ELF-1 (cell line): ENCODE data around the gene MAML3.
A peak's percentile ranks its signal among the peaks of the same experiment; 100 is the strongest.

Source experiments
- DNase-seq: peaks from one replicate; pipeline ENCODE4 v3.0.0-alpha.2; 2016; ENCODE audit warnings: low read depth, low spot score

Gene MAML3

DNA sequence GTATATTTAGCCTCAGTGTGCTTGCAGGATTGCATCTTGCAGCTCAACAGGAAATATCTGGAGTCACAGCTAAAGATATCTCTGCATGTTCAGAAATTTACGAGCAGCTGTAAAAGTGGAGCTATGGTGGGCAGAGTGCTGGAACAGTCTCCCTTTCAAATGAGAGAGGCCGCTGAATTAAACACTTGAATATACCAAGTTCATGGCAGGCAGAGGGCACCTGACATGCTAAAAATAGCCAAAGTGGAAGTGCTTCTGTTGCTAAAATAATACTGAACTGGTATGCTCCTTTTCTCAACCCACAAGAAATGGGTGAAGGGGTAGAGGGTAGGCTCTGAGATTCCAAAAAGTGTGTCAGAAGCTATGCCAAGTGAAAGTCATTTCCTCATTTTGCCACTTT is 390.3 kb downstream of the MAML3 start:
- no peak for DNase-seq

DNA sequence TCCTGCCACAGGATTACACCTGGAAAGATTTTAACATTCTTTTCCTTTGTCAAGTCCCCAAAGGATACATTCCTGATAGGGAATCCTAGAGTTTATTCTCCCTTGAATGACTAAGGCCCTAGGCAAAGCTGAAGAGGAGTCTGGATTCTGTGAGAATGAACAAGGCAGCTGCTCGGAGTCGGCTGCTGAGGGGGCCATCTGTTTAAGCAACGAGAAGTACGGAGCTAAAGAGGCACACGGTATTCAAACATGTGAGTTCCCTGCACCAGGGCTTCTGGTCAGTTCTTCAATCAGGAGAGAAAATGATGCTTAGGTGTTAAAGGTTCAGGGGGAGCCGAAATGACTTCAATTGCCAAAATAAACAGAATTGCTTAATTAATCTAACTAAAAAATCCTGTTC is 390.8 kb downstream of the MAML3 start:
- DNase-seq, result peak; percentile 55

DNA sequence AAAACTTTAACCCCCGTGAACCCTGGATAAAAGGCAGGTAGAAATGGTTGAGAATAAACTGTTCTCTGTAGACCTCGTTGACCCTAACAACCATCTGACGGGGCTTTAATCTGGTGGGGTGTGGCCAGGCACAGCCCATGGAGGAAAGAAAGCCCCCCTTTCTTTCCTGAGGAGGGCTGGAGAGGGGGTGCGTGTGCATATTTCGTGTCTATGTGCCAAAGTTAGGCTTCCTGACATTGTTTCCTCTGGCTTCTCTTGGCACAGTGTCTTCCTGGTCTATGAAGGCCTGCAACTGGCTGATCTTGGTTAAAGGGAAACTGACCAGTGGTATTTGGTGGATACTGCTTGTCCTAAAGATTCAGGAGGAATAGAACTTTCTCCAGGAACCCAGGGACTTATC is 391.3 kb downstream of the MAML3 start:
- DNase-seq, result no peak

DNA sequence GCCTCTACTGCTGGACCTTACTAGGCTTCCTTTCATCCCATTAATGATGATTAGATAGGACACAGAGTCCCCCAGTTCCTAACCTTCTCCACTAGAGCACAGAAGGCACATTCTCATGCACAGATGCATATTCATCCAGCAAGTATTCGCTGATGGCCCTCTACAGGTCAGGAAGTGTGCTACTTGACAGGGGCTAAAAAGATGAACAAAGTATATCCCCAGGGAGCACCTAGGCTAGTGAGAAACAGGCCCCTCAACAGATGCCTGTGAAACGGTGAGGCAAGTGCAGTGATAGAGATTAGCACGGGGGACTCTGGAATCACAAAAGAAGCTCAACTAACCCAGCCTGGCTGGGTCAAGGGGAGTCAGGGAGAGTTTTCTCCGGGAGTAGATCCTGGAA is 392.5 kb downstream of the MAML3 start:
- DNase-seq, result peak; percentile 53

DNA sequence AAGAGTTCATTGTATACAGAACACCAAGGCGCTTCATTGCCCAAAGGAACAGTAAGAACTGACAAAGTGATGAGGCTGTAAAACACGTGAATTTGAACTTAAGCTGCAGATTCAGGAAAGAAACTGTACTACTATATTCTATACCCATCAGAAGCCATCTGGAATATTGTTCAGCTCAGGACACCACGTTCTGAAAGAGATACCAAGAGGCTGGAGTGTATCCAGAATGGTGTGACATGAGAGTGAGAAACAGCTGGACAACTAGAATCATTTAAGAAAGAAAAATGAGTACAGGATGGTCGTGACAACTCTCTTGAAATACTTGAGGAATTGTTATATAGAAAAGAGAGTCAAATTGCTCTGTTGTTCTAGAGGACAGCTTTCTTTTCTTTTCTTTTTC is 393.4 kb downstream of the MAML3 start:
- DNase-seq, result no peak

DNA sequence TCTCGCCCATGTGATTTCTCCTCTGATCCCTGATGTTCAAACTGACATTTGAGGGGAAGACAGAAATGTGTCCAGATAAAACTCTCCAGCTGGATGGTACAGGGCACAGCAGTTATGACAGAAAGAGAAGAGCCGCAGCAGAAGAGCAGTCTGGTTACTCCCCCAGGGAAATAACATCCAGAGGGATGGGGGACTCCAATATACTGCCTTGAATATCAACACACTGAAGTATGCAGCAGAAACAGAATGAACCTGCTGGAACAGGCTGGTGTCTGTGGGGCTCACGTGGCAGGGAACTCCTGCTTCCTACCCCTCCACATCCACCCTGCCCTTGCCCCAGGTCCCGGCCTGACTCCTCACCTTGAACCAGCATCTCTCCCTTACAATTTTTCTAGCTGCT is 394.9 kb downstream of the MAML3 start:
- DNase-seq, result no peak

DNA sequence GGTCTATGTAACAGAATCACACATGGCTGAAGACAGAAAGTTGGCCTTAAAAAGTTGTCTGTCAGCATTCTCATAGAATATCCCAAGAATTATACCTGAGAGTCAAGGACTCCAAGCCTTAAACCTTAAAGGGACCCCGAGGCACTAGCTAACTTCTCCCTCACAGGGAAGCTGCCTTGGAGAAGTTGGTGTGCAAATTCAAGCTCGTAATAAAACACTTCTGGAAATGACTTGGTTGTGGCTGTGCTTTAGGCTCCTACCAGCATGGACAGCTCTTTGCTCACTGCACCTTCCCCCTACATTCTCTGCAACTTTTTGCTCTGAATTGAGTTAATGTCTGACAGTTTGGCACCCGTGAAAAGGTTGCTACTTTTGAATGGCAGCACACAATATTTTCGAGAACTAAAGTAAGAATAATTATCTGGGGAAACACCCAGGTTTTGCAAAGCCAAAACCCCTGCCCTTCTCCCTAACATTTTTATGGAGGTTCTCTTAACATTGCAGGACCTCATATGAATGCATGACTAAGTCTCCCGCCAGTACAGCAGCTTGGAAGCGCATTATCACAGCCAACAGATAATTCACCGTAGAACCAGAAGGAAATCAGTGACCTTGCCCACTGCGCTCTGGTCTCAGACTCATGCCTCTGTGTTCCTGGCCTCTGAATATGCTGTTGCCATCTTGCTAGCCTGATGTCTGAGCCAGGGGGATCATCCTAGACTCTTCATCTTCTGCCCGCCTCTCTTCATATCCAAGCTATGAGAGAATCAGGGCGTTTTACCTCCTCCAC is 397.4 kb downstream of the MAML3 start:
- DNase-seq, result no peak

DNA sequence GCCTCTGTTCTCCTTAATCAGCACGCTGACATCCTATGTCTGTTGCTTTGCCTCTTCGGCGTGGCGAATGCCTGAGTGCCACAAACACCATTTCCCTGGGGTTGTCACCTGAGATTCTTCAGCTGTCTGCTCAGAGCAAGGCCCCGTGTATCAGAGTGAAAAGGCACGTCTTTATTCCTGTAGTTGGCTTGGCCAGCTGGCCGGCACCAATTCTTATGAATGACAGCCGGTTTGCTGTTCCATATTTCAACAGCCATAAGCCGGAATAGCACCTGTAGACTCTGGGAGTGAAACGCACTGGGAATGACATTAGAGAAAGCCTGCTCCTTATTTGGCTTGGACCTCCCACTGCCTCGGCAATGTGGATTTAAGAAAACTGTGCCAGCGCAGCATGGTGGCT is 399.0 kb downstream of the MAML3 start:
- no peak for DNase-seq

DNA sequence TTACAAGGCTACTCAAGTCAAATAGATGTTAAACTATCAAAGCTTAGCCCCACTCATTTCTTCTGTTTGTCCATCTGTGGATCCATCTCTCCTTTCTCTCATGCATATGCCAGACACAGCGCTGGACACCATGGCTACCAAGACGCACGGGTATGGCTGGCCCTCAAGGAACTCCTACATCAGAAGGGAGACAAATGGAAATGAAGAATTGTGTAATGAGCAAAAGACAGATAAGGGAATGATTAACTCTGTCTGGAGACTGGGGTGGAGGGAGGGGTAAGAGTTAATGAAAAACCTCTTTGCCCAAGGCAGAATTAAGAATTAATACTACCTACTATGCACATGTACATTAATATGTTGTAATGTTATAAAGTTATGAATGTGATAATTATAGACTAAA is 400.3 kb downstream of the MAML3 start:
- DNase-seq, result no peak

DNA sequence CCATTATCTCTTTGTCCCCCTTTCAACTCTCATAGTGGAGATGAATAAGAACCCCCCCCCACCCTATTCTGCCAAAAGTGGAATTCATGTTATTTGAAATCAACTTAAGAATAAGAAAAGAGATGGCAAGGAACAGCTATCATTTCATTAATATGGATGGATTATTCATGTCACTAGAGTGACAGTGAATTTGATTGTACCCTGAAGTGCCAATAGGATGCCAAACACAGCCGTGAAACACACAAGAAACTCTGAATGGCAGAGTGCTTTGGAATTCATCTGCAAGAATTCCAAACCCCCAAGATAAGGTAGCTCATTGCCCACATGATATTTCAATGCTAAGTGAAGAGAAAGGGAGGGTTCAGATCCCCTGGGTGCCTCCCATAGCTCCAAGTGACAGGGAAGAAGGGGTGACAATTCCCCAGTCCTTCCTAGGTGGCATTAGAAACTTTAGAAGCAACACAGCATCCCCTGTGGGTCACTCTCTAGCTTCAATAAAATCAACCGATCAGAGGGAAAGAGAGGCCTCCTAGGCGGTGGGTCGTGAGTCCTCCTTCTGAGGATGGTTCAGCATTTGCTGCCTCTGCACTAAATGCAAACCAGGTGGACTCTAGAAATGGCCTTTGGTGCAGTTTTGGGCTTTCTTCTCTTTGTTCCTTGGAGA is 404.0 kb downstream of the MAML3 start:
- DNase-seq, result no peak

DNA sequence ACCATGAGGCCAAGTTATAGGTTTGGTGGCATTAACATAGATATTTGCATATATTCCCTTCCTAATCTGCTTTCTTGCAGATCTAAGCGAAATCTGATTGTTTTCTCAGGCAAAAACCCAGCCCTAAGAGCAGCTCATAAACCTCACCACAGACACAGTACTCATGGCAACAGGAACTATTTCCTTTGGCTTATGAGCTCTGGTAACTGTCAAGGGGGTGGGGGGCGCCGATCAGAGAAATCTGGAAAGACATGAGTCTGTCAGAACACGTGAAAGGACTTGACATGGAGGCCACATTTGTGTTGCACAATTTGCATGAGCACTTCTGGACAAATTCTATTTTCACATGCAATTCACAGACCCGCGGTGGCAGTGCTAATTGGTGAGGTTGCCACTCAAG is 404.6 kb downstream of the MAML3 start:
- DNase-seq, result no peak

DNA sequence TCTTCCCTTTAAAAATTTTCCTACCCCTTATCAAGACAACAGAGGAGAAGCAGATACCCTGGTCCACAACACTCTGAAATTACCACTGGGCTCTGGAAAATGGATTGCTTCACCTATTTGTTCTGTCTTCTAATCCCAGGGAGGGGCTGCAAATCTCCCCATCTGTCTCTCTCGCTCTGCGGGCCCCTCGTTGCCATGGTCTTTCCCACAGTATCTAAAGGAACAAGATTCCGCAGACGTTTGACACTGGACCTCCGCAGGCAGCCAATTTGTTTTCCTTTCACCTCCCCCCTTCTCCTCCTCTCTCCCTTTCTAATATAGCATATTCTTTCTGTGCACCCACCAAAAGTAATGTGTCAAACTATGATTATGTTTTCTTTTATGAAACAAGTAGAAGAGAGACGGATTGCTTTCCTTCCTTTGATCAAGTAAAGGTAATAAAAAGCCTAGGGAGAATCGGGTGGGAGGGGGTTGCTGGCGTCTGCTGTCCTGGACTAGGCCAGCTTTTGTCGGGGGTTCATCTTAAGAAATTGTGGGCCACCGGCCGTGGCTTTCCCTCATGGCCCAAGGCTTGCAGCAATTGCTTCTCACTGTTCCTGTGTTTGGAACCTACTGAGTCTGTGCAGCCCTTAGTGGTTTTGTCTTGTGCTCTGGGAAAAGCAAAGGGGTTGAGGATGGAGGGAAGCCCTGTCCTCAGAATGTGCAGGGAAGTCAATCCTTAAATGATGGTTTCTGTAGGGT is 407.4 kb downstream of the MAML3 start:
- DNase-seq, result peak; percentile 48

DNA sequence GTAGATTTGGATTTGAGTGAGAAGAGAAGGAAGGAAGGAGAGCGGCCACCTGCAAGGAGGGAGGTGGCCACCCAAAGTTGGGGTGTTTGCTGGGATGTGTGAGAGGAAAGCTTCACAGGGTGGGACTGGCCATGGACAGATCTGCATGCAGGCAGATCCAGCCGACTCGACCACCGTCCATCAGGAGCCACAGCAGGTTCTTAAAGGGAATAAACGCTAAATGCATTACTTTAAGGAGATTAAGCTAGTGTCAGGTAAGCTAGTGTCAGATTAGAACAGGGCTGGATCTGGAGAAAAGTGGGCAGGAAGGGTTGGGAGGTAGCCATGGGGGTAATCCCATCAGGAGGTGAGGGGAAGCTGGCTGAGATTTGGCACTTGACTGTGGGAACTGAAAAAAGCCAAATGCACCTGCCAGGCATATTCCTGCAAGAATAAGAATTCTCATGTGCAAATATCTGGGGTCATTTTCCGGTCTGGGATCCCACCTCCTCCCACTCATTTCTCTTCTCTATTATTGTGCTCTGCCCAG is 408.8 kb downstream of the MAML3 start:
- DNase-seq, result no peak

DNA sequence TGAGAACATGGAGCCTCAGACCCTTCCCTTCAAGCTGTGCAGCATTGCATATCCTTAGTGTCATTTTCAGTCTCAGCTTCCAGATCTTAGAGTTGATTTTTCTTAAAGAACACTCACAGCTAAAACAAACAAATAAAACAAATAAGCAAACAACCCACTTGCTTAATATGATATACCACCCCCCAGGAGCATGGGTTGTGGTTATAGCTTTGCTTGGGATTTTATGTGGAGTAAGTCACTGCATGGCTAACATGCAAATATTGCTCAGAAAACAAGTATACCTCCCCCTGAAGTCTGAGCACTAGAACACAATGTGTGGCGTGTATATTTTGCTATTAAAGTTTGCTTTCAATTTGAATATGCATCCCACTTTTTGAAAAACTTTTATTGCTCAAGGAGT is 409.8 kb downstream of the MAML3 start:
- no peak for DNase-seq

DNA sequence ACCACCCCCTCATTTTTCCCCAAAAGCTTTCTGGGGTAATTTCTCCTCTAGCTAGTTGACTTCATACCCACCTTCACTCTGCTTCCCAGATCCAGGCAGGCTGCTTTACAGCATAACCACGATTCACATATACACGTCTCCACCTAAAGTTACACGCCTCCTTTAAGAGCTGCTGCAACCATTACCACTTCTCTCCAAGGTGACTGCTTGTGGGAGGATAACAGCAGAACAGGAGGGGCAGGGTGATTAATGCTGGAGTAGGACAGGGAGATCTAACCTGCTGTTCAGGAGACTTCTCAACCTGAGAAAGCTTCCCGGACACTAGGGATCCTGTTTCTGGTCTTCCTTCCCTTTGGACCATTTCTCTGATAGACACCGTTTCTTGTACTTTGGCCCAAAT is 411.0 kb downstream of the MAML3 start:
- no peak for DNase-seq

DNA sequence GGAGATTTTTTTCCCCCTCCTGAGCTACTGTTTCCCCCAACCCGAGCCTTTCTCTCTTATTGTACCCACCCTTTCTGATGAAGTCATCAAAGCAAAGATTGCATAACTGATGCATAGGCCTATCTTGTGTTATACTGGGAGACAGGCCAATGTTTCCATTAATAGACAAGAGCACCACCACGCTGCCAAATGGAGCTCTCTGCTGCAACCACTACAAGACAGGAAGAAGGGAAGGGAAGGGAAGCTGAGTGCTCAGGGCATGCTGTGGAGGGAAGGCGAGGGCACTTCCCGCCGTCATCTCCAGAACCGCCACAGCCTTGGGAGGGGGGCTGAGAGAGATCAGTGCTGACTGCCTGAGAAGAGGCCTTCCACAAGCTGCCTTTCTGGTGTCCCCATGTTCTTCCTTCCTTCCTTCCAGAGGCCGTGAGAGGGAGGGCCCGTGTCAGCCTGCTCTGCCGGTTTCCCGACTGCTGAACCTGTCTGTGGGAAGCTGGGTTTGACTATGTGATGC is 413.4 kb downstream of the MAML3 start:
- DNase-seq, result no peak

DNA sequence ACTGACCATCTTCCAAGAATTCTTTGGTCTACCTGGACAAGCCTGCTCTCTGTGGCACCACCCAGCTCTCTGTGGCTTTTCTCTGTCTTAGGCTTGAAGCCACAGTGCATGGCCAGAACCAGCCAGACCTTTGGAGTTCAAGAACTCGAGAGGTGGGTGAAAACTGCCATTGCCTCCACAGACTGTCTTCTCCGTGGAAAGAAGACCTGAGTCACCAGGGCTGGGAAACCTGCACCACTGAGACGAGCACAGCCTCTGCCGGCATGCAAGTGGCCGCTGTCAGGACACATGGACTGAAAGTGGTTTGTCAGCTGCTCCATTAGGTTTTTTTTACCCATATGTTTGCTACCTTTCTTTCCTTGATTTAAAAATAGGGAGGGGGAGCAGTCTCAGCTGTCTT is 413.9 kb downstream of the MAML3 start:
- no peak for DNase-seq

DNA sequence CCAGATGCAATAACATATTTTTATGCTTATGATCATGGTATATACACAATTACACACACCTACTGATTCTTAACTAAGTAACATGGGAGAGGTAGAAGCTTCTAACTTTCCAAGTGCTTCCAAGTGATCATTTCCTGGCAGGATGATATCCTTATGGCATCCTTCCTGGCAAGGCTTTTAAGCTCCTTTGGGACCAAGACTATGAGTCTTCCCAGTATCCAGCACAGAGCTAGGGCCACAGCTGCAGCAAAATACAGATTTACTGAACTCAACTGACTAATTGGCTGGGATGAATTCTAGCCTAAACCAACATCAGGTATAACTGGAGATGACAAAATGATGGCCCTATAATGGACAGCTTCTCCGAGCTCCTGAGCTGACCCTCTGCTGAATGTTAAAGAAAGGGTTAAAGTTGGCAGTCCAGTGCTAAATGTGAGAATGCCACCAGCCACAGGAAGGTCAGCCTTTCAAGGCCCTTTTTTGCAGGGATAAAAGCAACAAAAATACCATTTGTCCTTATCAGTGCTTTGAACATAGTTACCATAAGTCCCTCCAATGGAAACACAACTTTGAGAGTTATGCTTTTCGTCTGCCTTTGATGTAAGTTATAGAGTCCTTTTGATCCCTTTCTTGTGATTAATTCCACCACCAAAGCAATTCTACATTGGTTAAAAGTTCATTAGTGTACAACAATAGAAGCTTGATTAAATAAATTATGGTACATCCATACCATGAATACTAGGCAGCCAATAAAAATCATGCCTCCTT is 415.0 kb downstream of the MAML3 start:
- DNase-seq, result no peak

DNA sequence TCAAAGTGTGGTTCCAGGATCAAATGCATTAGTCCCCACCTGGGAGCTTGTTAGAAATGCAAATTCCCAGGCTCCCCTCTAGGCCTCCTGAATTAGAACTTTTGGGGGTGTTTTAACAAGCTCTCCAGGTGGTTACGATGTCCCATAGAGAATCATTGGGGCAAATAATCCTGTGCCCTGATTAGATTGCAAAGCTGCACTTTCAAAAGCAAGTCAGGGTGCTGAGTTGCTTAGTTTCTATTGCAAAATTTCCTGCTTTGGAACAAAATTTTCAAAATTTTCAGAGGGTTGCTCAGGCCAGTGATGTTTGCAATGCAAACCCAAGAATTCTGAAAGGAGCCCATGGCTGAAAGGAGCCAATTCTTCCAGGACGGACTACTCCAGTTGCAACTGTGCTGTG is 417.3 kb downstream of the MAML3 start:
- DNase-seq, result no peak

DNA sequence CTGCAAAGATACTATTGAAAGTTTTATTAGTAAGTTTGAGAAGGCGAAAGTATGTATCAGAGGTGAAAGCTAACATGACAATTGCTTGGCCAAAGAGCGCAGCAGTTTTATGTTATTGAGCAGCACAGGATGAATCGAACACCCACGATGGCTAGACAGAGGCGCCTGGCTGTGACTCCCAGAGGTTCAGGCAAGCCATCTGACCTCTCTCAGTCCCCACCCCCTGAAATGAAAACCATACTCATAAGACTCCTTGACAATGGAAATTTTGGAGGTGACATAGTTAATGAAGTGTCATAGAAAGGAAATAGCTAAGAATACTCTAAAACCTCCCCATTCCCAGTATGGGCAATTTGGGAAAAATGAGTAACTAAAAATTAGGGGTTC is 417.7 kb downstream of the MAML3 start:
- DNase-seq, result no peak
